GM12864 (cell line): ENCODE measurements around the gene LRIG3.

Experiments
- DNase-seq: peaks from one replicate; pipeline ENCODE4 v3.0.0-alpha.2; 2011; ENCODE audit warnings: low read depth
- H3K4me3 ChIP-seq: 2 replicates; pipeline ENCODE4 v1.5.1; 2011; ENCODE audit warnings: mild to moderate bottlenecking, low read depth, low read length, control low read depth
- TF ChIP-seq, protein P1 (sequence below): IDR thresholded peaks from 2 replicates; pipeline ENCODE4 v1.5.1; 2011; ENCODE audit warnings: low read depth, mild to moderate bottlenecking, moderate library complexity, low read length, control low read depth, inconsistent platforms; ENCODE audit errors: missing control alignments

LRIG3 gene

DNA sequence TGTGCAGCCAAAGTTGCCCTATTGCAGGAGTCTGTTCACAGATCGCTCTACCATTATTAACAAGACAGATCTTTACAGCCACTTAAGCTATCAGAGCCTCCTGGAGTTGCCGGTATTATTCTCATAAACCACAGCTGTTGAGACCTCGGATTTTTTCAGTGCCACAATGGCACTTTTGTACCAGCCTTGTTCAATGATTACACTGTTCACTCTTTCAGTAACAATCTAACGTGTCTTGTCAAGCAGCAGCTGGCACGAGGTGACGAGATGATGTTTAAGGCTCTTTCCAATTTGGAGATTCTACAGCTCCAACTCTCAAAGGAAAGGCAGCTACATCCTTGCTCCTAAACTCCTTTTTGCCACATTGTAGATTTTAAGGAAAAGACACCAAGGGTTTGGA is 30.7 kb downstream of the LRIG3 start:
- TF ChIP-seq, protein P1, sequence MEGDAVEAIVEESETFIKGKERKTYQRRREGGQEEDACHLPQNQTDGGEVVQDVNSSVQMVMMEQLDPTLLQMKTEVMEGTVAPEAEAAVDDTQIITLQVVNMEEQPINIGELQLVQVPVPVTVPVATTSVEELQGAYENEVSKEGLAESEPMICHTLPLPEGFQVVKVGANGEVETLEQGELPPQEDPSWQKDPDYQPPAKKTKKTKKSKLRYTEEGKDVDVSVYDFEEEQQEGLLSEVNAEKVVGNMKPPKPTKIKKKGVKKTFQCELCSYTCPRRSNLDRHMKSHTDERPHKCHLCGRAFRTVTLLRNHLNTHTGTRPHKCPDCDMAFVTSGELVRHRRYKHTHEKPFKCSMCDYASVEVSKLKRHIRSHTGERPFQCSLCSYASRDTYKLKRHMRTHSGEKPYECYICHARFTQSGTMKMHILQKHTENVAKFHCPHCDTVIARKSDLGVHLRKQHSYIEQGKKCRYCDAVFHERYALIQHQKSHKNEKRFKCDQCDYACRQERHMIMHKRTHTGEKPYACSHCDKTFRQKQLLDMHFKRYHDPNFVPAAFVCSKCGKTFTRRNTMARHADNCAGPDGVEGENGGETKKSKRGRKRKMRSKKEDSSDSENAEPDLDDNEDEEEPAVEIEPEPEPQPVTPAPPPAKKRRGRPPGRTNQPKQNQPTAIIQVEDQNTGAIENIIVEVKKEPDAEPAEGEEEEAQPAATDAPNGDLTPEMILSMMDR, result no peak
- no peak for DNase-seq

DNA sequence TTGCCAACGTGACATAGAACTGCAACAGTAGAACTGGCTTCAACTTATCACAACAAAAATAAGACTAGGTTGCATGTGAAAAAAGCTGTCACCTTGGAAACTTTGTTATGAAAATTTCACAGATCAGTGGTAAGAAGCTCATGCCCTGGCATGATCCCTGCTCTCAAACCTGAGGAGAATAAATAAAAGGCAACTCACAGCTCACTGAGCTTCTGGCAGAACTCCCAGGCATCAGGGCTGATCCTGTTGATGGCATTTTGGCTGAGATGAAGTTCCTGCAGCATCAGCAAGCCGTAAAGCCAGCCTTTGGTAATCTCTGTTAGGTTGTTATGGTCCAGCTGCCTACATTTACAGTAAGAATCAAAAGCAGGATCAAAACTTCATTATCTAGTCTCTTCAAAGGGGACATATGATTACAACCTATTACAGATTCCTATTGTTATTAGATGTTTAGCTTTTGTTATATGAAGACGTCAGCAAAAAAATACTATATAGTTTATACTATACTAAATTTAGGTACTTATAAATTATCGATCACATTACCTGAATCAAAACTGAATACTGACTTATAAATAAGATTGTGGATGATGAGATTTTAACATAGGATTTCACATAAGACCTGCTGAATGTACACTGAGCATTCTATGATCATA is 32.0 kb downstream of the LRIG3 start:
- DNase-seq, result no peak
- H3K4me3 ChIP-seq, result no peak overlapping the region
- TF ChIP-seq, protein P1, result no peak

More for the DNA sequence above, 30.7 kb downstream of the LRIG3 start:
- H3K4me3 ChIP-seq, result no peak overlapping the region

DNA sequence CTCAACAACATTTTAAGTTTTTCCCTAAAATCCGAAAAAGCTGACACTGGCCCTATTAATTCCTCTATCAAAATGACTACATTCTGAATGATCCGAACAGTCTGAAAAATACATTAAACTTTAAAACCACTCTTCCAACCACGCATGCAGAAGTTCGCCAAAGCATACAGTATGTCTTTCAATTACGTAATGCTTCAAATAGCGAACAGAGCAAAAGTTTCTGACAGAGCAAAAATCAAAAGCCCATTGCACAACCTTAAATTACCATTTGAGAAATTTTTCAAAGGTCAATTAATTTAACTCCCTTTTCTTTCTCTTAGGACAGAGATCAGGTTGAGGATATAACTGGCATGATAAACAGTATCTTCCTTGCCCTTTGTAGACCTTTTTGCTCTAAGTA is 33.2 kb downstream of the LRIG3 start:
- no peak overlapping the region for H3K4me3 ChIP-seq
- TF ChIP-seq, protein P1, result no peak
- DNase-seq, result no peak

DNA sequence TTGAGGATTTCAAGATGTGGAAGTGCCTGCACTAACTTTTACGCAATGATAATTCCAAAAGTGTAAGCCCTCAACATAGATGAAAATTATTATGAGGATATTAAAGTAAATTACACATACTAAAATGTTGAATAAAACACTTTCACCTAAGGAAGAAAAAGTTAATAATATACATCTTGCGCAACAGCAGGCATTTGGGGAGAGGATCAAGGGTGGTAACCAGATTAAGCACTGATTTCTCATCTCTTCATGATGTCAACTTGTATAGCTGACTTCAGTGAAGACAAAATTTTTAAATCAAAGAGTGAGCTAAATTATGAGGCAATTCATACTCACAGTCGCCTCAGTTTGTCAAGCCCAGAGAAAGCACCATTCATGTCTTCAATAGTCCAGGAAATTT is 33.8 kb downstream of the LRIG3 start:
- TF ChIP-seq, protein P1, result no peak
- DNase-seq, result no peak
- no peak overlapping the region for H3K4me3 ChIP-seq

DNA sequence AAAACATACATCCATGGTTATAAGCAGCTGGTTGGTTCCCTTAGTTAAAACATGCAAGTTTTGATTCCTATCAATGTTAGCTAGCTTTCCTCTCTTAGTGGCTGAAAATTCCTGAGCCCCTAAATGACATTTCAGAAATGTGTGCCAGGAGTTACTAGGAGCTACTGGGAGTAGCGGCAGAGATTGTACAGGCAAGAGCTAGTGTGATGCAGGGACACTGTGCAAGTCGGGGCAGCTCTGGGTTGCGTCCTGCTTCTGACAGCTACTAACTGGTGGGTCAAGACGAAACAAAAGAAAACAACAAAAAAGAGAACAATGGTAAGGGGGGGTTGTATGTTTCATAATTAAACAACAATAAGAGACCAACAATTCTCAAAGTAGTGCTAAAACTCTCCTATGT is 35.4 kb downstream of the LRIG3 start:
- H3K4me3 ChIP-seq, result no peak overlapping the region
- no peak for DNase-seq
- TF ChIP-seq, protein P1, result no peak

DNA sequence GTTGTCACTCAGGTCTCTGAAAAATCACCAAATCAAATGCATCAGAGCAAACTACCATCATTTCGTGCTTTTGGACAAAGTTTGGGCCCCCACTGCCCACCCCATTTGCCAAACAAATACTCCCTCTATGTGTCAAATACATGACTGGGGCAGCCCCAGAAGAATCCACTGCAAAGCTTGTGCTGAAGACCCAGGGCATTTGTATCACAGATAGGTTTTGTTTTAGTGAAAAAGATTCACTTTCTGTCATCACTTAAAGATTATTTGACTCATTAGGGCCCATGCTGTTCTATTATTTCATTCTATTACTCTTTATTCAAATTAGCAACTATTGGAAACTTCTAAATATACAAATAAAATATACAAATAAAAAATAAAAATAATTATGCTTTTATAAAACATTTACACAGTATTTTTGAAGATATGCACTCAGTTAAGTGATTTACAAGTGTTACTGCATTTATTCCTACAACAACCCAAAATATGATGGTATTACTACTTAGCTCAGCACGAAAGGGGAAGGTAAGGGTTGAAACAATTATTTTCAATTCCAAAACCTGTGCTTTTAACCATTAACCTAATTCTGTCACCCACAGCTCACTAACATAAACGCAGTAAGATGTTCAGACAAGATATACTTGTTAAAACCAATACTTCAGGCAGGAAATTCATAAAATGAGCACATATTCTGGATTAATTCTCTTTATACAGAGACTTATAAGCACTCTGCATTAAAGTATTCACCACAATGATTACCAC is 36.5 kb downstream of the LRIG3 start:
- no peak overlapping the region for H3K4me3 ChIP-seq
- TF ChIP-seq, protein P1, result no peak
- DNase-seq, result no peak
